ENCODE measurements around the gene DMAP1.

DNA sequence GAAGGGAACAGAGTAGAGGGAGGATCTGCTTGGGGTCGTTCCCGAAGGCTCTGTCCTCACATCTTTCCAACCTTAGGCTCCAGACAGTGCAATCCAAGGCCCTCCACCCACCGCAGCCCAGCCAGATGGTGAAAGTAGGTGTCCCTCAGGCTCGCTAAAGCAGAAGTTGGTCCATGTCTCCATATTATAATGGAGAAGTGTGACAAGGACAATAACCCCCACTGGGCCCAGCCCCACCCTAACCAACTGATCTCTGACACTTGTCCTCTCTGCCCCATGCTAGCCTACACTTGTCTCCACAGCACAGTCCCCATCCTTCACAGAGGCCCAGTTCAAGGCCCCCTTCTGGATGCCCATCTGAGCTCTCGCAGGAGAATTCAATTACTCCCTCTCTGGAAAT, 48.7 kb downstream of the DMAP1 start:
- no peak for TF ChIP-seq POLR2A (IDR thresholded peaks at IDR 0.05; ENCODE audit: borderline replicate concordance, extremely low read depth, insufficient read depth, insufficient read length)
- no peak for TF ChIP-seq POLR2AphosphoS5 (IDR thresholded peaks at IDR 0.05; ENCODE audit: low read depth, low read length)
- TF ChIP-seq CEBPB (IDR thresholded peaks at IDR 0.05; ENCODE audit: low read depth), result no peak
- TF ChIP-seq, protein P1, sequence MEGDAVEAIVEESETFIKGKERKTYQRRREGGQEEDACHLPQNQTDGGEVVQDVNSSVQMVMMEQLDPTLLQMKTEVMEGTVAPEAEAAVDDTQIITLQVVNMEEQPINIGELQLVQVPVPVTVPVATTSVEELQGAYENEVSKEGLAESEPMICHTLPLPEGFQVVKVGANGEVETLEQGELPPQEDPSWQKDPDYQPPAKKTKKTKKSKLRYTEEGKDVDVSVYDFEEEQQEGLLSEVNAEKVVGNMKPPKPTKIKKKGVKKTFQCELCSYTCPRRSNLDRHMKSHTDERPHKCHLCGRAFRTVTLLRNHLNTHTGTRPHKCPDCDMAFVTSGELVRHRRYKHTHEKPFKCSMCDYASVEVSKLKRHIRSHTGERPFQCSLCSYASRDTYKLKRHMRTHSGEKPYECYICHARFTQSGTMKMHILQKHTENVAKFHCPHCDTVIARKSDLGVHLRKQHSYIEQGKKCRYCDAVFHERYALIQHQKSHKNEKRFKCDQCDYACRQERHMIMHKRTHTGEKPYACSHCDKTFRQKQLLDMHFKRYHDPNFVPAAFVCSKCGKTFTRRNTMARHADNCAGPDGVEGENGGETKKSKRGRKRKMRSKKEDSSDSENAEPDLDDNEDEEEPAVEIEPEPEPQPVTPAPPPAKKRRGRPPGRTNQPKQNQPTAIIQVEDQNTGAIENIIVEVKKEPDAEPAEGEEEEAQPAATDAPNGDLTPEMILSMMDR (IDR thresholded peaks at IDR 0.05 in 2 of 3, conservative IDR thresholded peaks at IDR 0.05 in 1 of 3; ENCODE audit: borderline replicate concordance in 1 of 3, insufficient read depth in 1 of 3, low read depth in 2 of 3, low read length in 2 of 3), result no peak
- TF ChIP-seq, protein P2, sequence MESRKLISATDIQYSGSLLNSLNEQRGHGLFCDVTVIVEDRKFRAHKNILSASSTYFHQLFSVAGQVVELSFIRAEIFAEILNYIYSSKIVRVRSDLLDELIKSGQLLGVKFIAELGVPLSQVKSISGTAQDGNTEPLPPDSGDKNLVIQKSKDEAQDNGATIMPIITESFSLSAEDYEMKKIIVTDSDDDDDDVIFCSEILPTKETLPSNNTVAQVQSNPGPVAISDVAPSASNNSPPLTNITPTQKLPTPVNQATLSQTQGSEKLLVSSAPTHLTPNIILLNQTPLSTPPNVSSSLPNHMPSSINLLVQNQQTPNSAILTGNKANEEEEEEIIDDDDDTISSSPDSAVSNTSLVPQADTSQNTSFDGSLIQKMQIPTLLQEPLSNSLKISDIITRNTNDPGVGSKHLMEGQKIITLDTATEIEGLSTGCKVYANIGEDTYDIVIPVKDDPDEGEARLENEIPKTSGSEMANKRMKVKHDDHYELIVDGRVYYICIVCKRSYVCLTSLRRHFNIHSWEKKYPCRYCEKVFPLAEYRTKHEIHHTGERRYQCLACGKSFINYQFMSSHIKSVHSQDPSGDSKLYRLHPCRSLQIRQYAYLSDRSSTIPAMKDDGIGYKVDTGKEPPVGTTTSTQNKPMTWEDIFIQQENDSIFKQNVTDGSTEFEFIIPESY (IDR thresholded peaks at IDR 0.05; ENCODE audit: extremely low read depth, insufficient replicate concordance, low read length), result no peak
- TF ChIP-seq EZH2phosphoT487 (IDR thresholded peaks at IDR 0.05; ENCODE audit: borderline replicate concordance), result no peak
- TF ChIP-seq EZH2 (IDR thresholded peaks at IDR 0.05), result no peak

Data from HCT116 (cell line).